PC-9 (cell line): ENCODE data around the gene SMG9. TPM values are rescaled to one million over a fixed set of nuclear protein-coding genes. Genes with fewer than 3 reads are reported as not detected.

Experiments used
- BruUV-seq: library from RNA; stranded (reverse); fragments of 400-500 nt; replicated peaks from 2 replicates; lab custom pipeline; 2021; lab: Mats Ljungman, UMichigan
- CTCF ChIA-PET: fragments of 300-600 bp; sonication (Branson Sonifier 250); formaldehyde crosslinking; loops from one replicate; lab custom pipeline; 2022; ENCODE audit warnings: antibody characterized with exemption; lab: Charles Lee
- POLR2A ChIA-PET: fragments of 300-600 bp; sonication (Branson Sonifier 250); formaldehyde crosslinking; loops from one replicate; lab custom pipeline; 2022; ENCODE audit warnings: antibody characterized with exemption; ENCODE audit not compliant: unreplicated experiment; lab: Charles Lee
- DNase-seq, 2 experiments: peaks; one replicate each; pipeline versions ENCODE4 v3.0.0 to v3.0.0-alpha.2; 2015 to 2022; ENCODE audit warnings: mixed read lengths in 1 of 2
- H2AFZ ChIP-seq: fragments of 200-600 bp; sonication (generic); 2 replicates; pipeline ENCODE4 v1.8.1; 2017; ENCODE audit warnings: antibody characterized with exemption
- H3F3A ChIP-seq: fragments of 200-600 bp; sonication (generic); 2 replicates; pipeline ENCODE4 v1.8.1; 2017; ENCODE audit warnings: antibody characterized with exemption, mild to moderate bottlenecking, low read depth; ENCODE audit not compliant: insufficient read depth
- H3K27ac ChIP-seq: fragments of 200-600 bp; sonication (generic); 2 replicates; pipeline ENCODE4 v1.6.1; 2016; ENCODE audit warnings: mixed run types
- H3K27me3 ChIP-seq: fragments of 200-600 bp; sonication (generic); 2 replicates; pipeline ENCODE4 v1.6.1; 2016; ENCODE audit warnings: low read depth, mixed run types; ENCODE audit not compliant: insufficient read depth
- H3K36me3 ChIP-seq: fragments of 200-600 bp; sonication (generic); 2 replicates; pipeline ENCODE4 v1.6.1; 2016; ENCODE audit warnings: low read depth, mixed run types
- H3K4me1 ChIP-seq: fragments of 200-600 bp; sonication (generic); replicated peaks from 2 replicates; pipeline ENCODE4 v1.6.1; 2016; ENCODE audit warnings: mixed run types; ENCODE audit not compliant: insufficient read depth
- H3K4me2 ChIP-seq: fragments of 200-600 bp; sonication (generic); 2 replicates; pipeline ENCODE4 v1.6.1; 2017; ENCODE audit warnings: mixed run types
- H3K4me3 ChIP-seq: fragments of 200-600 bp; sonication (generic); 2 replicates; pipeline ENCODE4 v1.6.1; 2016; ENCODE audit warnings: mixed run types
- H3K79me2 ChIP-seq: fragments of 200-600 bp; sonication (generic); 2 replicates; pipeline ENCODE4 v1.6.1; 2017; ENCODE audit warnings: low read depth, mixed run types
- H3K9me2 ChIP-seq: fragments of 200-600 bp; sonication (generic); 2 replicates; pipeline ENCODE4 v1.8.1; 2017; ENCODE audit warnings: mild to moderate bottlenecking; ENCODE audit not compliant: insufficient read depth
- H3K9me3 ChIP-seq: fragments of 200-600 bp; sonication (generic); 2 replicates; pipeline ENCODE4 v1.8.1; 2016; ENCODE audit warnings: low read depth; ENCODE audit not compliant: insufficient read depth
- H4K20me1 ChIP-seq: fragments of 200-600 bp; sonication (generic); 2 replicates; pipeline ENCODE4 v1.8.1; 2017; ENCODE audit not compliant: insufficient read depth
- CTCF ChIP-seq: fragments of 200-600 bp; sonication (generic); conservative IDR thresholded peaks from 2 replicates; pipeline ENCODE4 v1.6.1; 2017; ENCODE audit warnings: mixed run types, antibody characterized with exemption, mild to moderate bottlenecking, moderate library complexity
- EZH2 ChIP-seq: fragments of 200-600 bp; sonication (generic); IDR thresholded peaks from 2 replicates; pipeline ENCODE4 v1.8.0; 2017; ENCODE audit warnings: antibody characterized with exemption, low read depth
- intact Hi-C: fragments of 100-400 bp; cut with micrococcal nuclease; formaldehyde crosslinking; loops from one replicate; pipeline ENCODE4 v1.10.0; 2022; ENCODE audit not compliant: unreplicated experiment
- total RNA-seq: library from RNA; stranded (reverse); gene quantifications from 2 replicates; pipeline ENCODE4 v1.2.3, GENCODE V29; 2021

Gene SMG9
- total RNA-seq, 1 experiment from 2014 or later, result 76.8 TPM

DNA sequence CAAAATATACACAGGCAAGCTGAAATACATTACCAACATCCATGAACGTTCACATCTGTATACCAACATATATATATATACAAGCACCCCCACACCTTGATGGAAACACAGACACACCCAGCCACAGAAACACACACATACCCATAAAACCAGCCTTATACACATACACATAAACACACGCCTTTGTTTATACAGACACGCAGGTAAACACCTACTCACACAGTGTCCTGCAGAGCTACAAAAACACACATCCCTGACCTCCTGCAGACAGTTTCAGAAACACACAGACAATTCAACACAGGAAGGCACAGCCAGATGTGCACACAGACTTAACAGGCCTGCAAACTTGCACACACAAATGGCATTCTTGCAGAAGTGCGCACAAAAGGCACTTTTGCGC is 60.2 kb downstream of the SMG9 start:
- CTCF ChIA-PET, result no interaction called here

GRCh38 chr19:43692877-43693276 is 61.9 kb downstream of the SMG9 start:
- Histone ChIP-seq H2AFZ (no peak overlapping the region), H3K4me3 (no peak overlapping the region), H3K9me3 (peaks cover 6% of the 10 kb centered on the region; the same call in 1 of the 2 replicates), H3F3A (peaks cover 3% of the 10 kb centered on the region; the same call in 1 of the 2 replicates), H3K9me2 (no peaks in the 10 kb centered on the region), H3K27me3 (no peaks in the 10 kb centered on the region), H4K20me1 (no peaks in the 10 kb centered on the region), H3K79me2 (no peaks in the 10 kb centered on the region), H3K27ac (no peak overlapping the region), H3K4me1 (peaks cover 5% of the 10 kb centered on the region), H3K4me2 (no peak overlapping the region), H3K36me3 (no peaks in the 10 kb centered on the region)
- BruUV-seq, result no TSS peak
- POLR2A ChIA-PET, result interaction anchor here (0.6 kb wide), 1 partner anchor 18 kb away, joined by 7 read pairs; no protein-coding TSS in a partner anchor
- DNase-seq, result no peak
- CTCF ChIA-PET, result no interaction called here
- TF ChIP-seq CTCF (no peak), EZH2 (no peak)
- intact Hi-C loops, result no loop called here

More for the DNA sequence above, 60.2 kb downstream of the SMG9 start:
- no peak overlapping the region for H3K4me3 ChIP-seq
- no peak overlapping the region for H2AFZ ChIP-seq
- no peak for TF ChIP-seq CTCF
- TF ChIP-seq EZH2, result no peak
- H3K9me3 ChIP-seq, result peaks cover 6% of the 10 kb centered on the region; the same call in 1 of the 2 replicates
- no TSS peak for BruUV-seq
- no peak overlapping the region for H3K27ac ChIP-seq
- DNase-seq, result no peak
- no peaks in the 10 kb centered on the region; the same call in 1 of the 2 replicates for H3F3A ChIP-seq
- H3K36me3 ChIP-seq, result no peaks in the 10 kb centered on the region
- no peaks in the 10 kb centered on the region for H3K4me1 ChIP-seq
- POLR2A ChIA-PET, result no interaction called here
- no peak overlapping the region for H3K4me2 ChIP-seq
- no peaks in the 10 kb centered on the region for H3K9me2 ChIP-seq
- no peaks in the 10 kb centered on the region for H3K27me3 ChIP-seq
- H4K20me1 ChIP-seq, result no peaks in the 10 kb centered on the region
- intact Hi-C loops, result no loop called here
- H3K79me2 ChIP-seq, result no peaks in the 10 kb centered on the region

GRCh38 chr19:43692385-43692784 is 62.4 kb downstream of the SMG9 start:
- peaks cover 6% of the 10 kb centered on the region; the same call in 1 of the 2 replicates for H3K9me3 ChIP-seq
- H3K79me2 ChIP-seq, result no peaks in the 10 kb centered on the region
- no TSS peak for BruUV-seq
- H3K4me3 ChIP-seq, result no peak overlapping the region
- H3F3A ChIP-seq, result peaks cover 6% of the 10 kb centered on the region; the same call in 1 of the 2 replicates
- ChIA-PET POLR2A (interaction anchor here (0.6 kb wide), 1 partner anchor 17 kb away, joined by 7 read pairs; no protein-coding TSS in a partner anchor), CTCF (no interaction called here)
- no peaks in the 10 kb centered on the region for H3K9me2 ChIP-seq
- no peaks in the 10 kb centered on the region for H4K20me1 ChIP-seq
- H3K27me3 ChIP-seq, result no peaks in the 10 kb centered on the region
- no peak overlapping the region for H3K4me2 ChIP-seq
- H2AFZ ChIP-seq, result no peak overlapping the region
- no peaks in the 10 kb centered on the region for H3K36me3 ChIP-seq
- intact Hi-C loops, result no loop called here
- H3K4me1 ChIP-seq, result peaks cover 10% of the 10 kb centered on the region
- TF ChIP-seq EZH2 (no peak), CTCF (no peak)
- H3K27ac ChIP-seq, result no peak overlapping the region
- DNase-seq, result no peak
